ENCODE data around the gene CHML. TPM values are rescaled to one million over a fixed set of nuclear protein-coding genes. Genes with fewer than 3 reads are reported as not detected.

Gene CHML
- total RNA-seq: 31.5 and 34.0 TPM in 2 replicates
- total RNA-seq (2013): 31.2 TPM
- 9.7 and 12.7 TPM in 2 replicates for polyA plus RNA-seq
- polyA minus RNA-seq: 25.1 and 25.3 TPM in 2 replicates

GRCh38 chr1:241640149-241640866 is at the start of gene CHML, which contains the start of gene OPN3:
Gene CHML, minus strand, starts transcription at chr1:241640369. Its CDS starts 4,603 bp downstream, at chr1:241635766.
Gene OPN3, minus strand, starts transcription at chr1:241640369. Its CDS starts 115 bp downstream, at chr1:241640254.
- H3K4me3 Mint-ChIP-seq: peak within 1 kb of the TSS; percentile 84
- intact Hi-C loops (cut with micrococcal nuclease): loop anchor here (1.0 kb wide), 5 partner anchors 88 to 1615 kb away; partner anchors contain the start of genes CEP170, FH and KMO
- H3K4me1 ChIP-seq (ENCODE audit: control insufficient read depth in 2 of 2, insufficient read depth in 2 of 2, low read length in 2 of 2): peaks cover 36 to 43% of the 10 kb centered on the region in 2 donors
- H3K9me3 ChIP-seq (ENCODE audit: control extremely low read depth in 1 of 3, control insufficient read depth in 2 of 3, insufficient read depth in 1 of 3, low read length in 2 of 3): peaks cover 0 to 4% (median 0%) of the 10 kb centered on the region in 3 donors
- H3K27ac Mint-ChIP-seq: peak within 1 kb of the TSS; percentile 93
- ATAC-seq (ENCODE audit: low read depth) (peak; percentile 94), DNase-seq (peak; percentile 93)
- H3K79me2 ChIP-seq (ENCODE audit: control insufficient read depth, insufficient read depth, low read length): peaks cover 42% of the 10 kb centered on the region
- H3K27me3 Mint-ChIP-seq: no peaks in the 10 kb centered on the region
- H3K4me3 ChIP-seq (ENCODE audit: control extremely low read depth in 1 of 5, extremely low read depth in 1 of 5, insufficient read depth in 1 of 5, low read depth in 2 of 5, low read length in 4 of 5): peak within 1 kb of the TSS; percentile 78 to 97 (median 94)
- no peaks in the 10 kb centered on the region for H3K36me3 ChIP-seq (replicated peaks in 1 of 2; ENCODE audit: control extremely low read depth in 1 of 2, control insufficient read depth in 1 of 2, extremely low read depth in 1 of 2, insufficient read depth in 2 of 2, low read length in 1 of 2)
- CTCF ChIA-PET: interaction anchor here (0.8 to 1.9 kb wide), 9 partner anchors 13 to 207 kb away, joined by 3 to 7 read pairs (median 3); partner anchors contain the start of gene EXO1
- H2AFZ ChIP-seq (ENCODE audit: insufficient read depth, low read depth, low read length, poor library complexity, severe bottlenecking): peak within 1 kb of the TSS; percentile 85
- H4K20me1 ChIP-seq (ENCODE audit: control insufficient read depth, insufficient read depth, low read length, poor library complexity, severe bottlenecking): no peaks in the 10 kb centered on the region
- no peaks in the 10 kb centered on the region for H3K27me3 ChIP-seq (replicated peaks in 1 of 4; ENCODE audit: control extremely low read depth in 1 of 4, control insufficient read depth in 3 of 4, insufficient read depth in 4 of 4, low read length in 3 of 4)
- peak within 1 kb of the TSS; percentile 93 for H3K9ac ChIP-seq (ENCODE audit: low read length)
- peak within 1 kb of the TSS; percentile 71 for H3K4me2 ChIP-seq (replicated peaks; ENCODE audit: low read depth, low read length, poor library complexity, severe bottlenecking)
- H3K27ac ChIP-seq (ENCODE audit: low read length in 2 of 2): peak within 1 kb of the TSS; percentile 71 to 81
- peaks cover 50% of the 10 kb centered on the region for H3K4me1 Mint-ChIP-seq
- POLR2A ChIA-PET: interaction anchor here (1.0 to 1.5 kb wide), 6 partner anchors 11 to 208 kb away, joined by 3 to 5 read pairs (median 4); partner anchors contain the start of gene EXO1
- 2% methylated on average over 78 of the region's 81 CpGs for WGBS (ENCODE audit: insufficient coverage)
- TF ChIP-seq EZH2 (IDR thresholded peaks at IDR 0.05; ENCODE audit: borderline replicate concordance, insufficient read depth, low read depth, low read length, poor library complexity, severe bottlenecking): no peak
- no peak for TF ChIP-seq CTCF (IDR thresholded peaks at IDR 0.05)
- peaks cover 3% of the 10 kb centered on the region for H3K9me3 Mint-ChIP-seq (ENCODE audit: insufficient read depth)

GRCh38 chr1:241688940-241689368 is 48.8 kb upstream of the CHML start:
- ChIA-PET CTCF (no interaction called here), POLR2A (no interaction called here)
- H3K4me3 Mint-ChIP-seq: no peak overlapping the region
- no peak overlapping the region for H3K4me3 ChIP-seq (ENCODE audit: control extremely low read depth in 1 of 5, extremely low read depth in 1 of 5, insufficient read depth in 1 of 5, low read depth in 2 of 5, low read length in 4 of 5)
- no peaks in the 10 kb centered on the region for H3K4me1 Mint-ChIP-seq
- peaks cover 30% of the 10 kb centered on the region for H3K27me3 Mint-ChIP-seq
- WGBS (ENCODE audit: insufficient coverage): 80% methylated on average over 1 of the region's 2 CpGs
- no peaks in the 10 kb centered on the region for H3K9me3 Mint-ChIP-seq (ENCODE audit: insufficient read depth)
- no peak overlapping the region for H3K9ac ChIP-seq (ENCODE audit: low read length)
- H3K4me2 ChIP-seq (replicated peaks; ENCODE audit: low read depth, low read length, poor library complexity, severe bottlenecking): no peak overlapping the region
- no peak overlapping the region for H3K27ac ChIP-seq (ENCODE audit: low read length in 2 of 2)
- peaks cover 0 to 8% (median 0%) of the 10 kb centered on the region in 4 experiments for H3K27me3 ChIP-seq (replicated peaks in 1 of 4; ENCODE audit: control extremely low read depth in 1 of 4, control insufficient read depth in 3 of 4, insufficient read depth in 4 of 4, low read length in 3 of 4)
- H3K27ac Mint-ChIP-seq: no peak overlapping the region
- no peak overlapping the region for H2AFZ ChIP-seq (ENCODE audit: insufficient read depth, low read depth, low read length, poor library complexity, severe bottlenecking)
- no peaks in the 10 kb centered on the region for H4K20me1 ChIP-seq (ENCODE audit: control insufficient read depth, insufficient read depth, low read length, poor library complexity, severe bottlenecking)
- no peaks in the 10 kb centered on the region for H3K36me3 ChIP-seq (replicated peaks in 1 of 2; ENCODE audit: control extremely low read depth in 1 of 2, control insufficient read depth in 1 of 2, extremely low read depth in 1 of 2, insufficient read depth in 2 of 2, low read length in 1 of 2)
- no peak for DNase-seq
- no peaks in the 10 kb centered on the region for H3K4me1 ChIP-seq (ENCODE audit: control insufficient read depth in 2 of 2, insufficient read depth in 2 of 2, low read length in 2 of 2)
- H3K9me3 ChIP-seq (ENCODE audit: control extremely low read depth in 1 of 3, control insufficient read depth in 2 of 3, insufficient read depth in 1 of 3, low read length in 2 of 3): peaks cover 0 to under 1% (median 0%) of the 10 kb centered on the region in 3 donors
- no peak for ATAC-seq (ENCODE audit: low read depth)
- intact Hi-C loops (cut with micrococcal nuclease): no loop called here
- TF ChIP-seq EZH2 (IDR thresholded peaks at IDR 0.05; ENCODE audit: borderline replicate concordance, insufficient read depth, low read depth, low read length, poor library complexity, severe bottlenecking) (no peak), CTCF (IDR thresholded peaks at IDR 0.05) (no peak)
- no peaks in the 10 kb centered on the region for H3K79me2 ChIP-seq (ENCODE audit: control insufficient read depth, insufficient read depth, low read length)
